ENCODE results near the gene ANKRD36. TPM values are rescaled to one million over a fixed set of nuclear protein-coding genes. Genes with fewer than 3 reads are reported as not detected.
A peak's percentile ranks its signal among the peaks of the same experiment; 100 is the strongest.
"Not testable (repeated sequence)": the region's sequence is repeated elsewhere in the genome, so short reads cannot be mapped to it uniquely, and the experiment has no call there.

ANKRD36 gene
- total and polyA plus RNA-seq, 2 of the 13 experiments (the other 11 are each of a cell fraction or from before 2014, with no cell fraction given) = 6.4 to 27.3 TPM

DNA sequence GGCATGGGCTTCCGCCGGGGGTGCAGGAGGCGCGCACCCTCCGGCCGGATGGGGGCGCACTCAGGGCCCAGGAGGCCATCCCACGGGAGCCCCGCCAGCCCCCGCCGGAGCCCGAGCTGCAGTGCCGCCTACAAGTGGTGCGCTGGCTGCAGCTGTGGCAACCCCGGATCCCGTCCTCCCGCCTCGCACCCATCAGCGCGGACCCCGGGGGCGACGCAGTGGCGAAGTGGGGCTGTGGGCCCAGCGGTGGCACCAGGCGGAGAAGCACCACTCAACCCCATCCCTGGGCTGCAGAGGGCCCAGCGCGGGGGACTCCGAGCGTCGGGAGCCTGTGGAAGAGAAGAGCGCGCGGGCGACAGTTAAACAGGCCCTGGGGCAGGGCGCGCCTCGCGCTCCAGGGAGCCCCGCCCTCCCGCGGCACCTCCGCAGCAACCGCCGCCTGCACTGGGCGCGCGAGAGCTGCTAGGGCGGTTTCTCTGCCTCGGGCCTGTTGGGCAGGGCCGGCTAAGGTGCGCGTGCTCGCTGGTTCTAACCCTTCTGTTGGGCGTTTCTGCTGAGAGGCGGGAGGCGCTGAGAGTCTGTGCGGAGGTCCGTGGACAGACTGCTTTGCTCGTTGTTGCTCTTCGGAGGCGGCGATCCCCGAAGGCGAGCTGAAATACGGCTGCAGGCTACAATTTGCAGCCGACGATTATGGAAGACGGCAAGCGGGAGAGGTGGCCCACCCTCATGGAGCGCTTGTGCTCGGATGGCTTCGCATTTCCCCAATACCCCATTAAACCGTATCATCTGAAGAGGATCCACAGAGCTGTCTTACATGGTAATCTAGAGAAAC is at the start of gene ANKRD36 (continued):
- TF ChIP-seq, protein P1, sequence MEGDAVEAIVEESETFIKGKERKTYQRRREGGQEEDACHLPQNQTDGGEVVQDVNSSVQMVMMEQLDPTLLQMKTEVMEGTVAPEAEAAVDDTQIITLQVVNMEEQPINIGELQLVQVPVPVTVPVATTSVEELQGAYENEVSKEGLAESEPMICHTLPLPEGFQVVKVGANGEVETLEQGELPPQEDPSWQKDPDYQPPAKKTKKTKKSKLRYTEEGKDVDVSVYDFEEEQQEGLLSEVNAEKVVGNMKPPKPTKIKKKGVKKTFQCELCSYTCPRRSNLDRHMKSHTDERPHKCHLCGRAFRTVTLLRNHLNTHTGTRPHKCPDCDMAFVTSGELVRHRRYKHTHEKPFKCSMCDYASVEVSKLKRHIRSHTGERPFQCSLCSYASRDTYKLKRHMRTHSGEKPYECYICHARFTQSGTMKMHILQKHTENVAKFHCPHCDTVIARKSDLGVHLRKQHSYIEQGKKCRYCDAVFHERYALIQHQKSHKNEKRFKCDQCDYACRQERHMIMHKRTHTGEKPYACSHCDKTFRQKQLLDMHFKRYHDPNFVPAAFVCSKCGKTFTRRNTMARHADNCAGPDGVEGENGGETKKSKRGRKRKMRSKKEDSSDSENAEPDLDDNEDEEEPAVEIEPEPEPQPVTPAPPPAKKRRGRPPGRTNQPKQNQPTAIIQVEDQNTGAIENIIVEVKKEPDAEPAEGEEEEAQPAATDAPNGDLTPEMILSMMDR (CRISPR knock-in tag; IDR thresholded peaks at IDR 0.05) = peak; percentile 80
- TF ChIP-seq HOXA3 (CRISPR knock-in tag; IDR thresholded peaks at IDR 0.05) (peak; percentile 56), SP5 (CRISPR knock-in tag; IDR thresholded peaks at IDR 0.05; ENCODE audit: borderline replicate concordance, low read depth) (0 out of 2 replicates have a peak, but pooled peaks have one; percentile 19), ISX (CRISPR knock-in tag; conservative IDR thresholded peaks at IDR 0.05) (0 out of 2 replicates have a peak, but pooled peaks have one; percentile 53), ZNF672 (CRISPR knock-in tag; IDR thresholded peaks at IDR 0.05) (0 out of 2 replicates have a peak, but pooled peaks have one; percentile 53), ZNF724P (CRISPR knock-in tag; IDR thresholded peaks at IDR 0.05; ENCODE audit: borderline replicate concordance) (peak; percentile 91), ZSCAN12 (CRISPR knock-in tag; IDR thresholded peaks at IDR 0.05) (peak; percentile 18; the same call in 1 of the 2 replicates), ZBTB8A (CRISPR knock-in tag; IDR thresholded peaks at IDR 0.05; ENCODE audit: borderline replicate concordance, low read depth) (0 out of 2 replicates have a peak, but pooled peaks have one; percentile 44), SOX13 (CRISPR knock-in tag; conservative IDR thresholded peaks at IDR 0.05 in 1 of 2, IDR thresholded peaks at IDR 0.05 in 1 of 2) (peak in 1 of 2 experiments; percentile 10; a peak in 1 of 4 replicates), ZNF776 (CRISPR knock-in tag; IDR thresholded peaks at IDR 0.05) (peak; percentile 95), HMG20B (CRISPR knock-in tag; conservative IDR thresholded peaks at IDR 0.05) (0 out of 2 replicates have a peak, but pooled peaks have one; percentile 22), ZNF780A (CRISPR knock-in tag; IDR thresholded peaks at IDR 0.05) (peak; percentile 74; the same call in 1 of the 2 replicates), RAD21 (CRISPR knock-in tag; IDR thresholded peaks at IDR 0.05) (peak; percentile 37), ZFP82 (CRISPR knock-in tag; IDR thresholded peaks at IDR 0.05; ENCODE audit: borderline replicate concordance) (peak; percentile 93; the same call in 1 of the 2 replicates), DNMT1 (CRISPR knock-in tag; IDR thresholded peaks at IDR 0.05) (peak; percentile 87; the same call in 1 of the 2 replicates), ZNF713 (CRISPR knock-in tag; IDR thresholded peaks at IDR 0.05) (peak; percentile 69; the same call in 1 of the 2 replicates), ZNF451 (CRISPR knock-in tag; IDR thresholded peaks at IDR 0.05) (peak; percentile 83), ZBTB7B (CRISPR knock-in tag; IDR thresholded peaks at IDR 0.05) (peak; percentile 18; the same call in 1 of the 2 replicates)
- TF ChIP-seq SOX13 (IDR thresholded peaks at IDR 0.05) = not testable (repeated sequence)
- TF ChIP-seq, protein P2, sequence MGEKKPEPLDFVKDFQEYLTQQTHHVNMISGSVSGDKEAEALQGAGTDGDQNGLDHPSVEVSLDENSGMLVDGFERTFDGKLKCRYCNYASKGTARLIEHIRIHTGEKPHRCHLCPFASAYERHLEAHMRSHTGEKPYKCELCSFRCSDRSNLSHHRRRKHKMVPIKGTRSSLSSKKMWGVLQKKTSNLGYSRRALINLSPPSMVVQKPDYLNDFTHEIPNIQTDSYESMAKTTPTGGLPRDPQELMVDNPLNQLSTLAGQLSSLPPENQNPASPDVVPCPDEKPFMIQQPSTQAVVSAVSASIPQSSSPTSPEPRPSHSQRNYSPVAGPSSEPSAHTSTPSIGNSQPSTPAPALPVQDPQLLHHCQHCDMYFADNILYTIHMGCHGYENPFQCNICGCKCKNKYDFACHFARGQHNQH (CRISPR knock-in tag; IDR thresholded peaks at IDR 0.05) = peak; percentile 52; the same call in 1 of the 2 replicates
- TF ChIP-seq, protein P3, sequence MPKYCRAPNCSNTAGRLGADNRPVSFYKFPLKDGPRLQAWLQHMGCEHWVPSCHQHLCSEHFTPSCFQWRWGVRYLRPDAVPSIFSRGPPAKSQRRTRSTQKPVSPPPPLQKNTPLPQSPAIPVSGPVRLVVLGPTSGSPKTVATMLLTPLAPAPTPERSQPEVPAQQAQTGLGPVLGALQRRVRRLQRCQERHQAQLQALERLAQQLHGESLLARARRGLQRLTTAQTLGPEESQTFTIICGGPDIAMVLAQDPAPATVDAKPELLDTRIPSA (CRISPR knock-in tag; IDR thresholded peaks at IDR 0.05; ENCODE audit: borderline replicate concordance) = peak; percentile 59; the same call in 1 of the 2 replicates
- TF ChIP-seq, protein P4, sequence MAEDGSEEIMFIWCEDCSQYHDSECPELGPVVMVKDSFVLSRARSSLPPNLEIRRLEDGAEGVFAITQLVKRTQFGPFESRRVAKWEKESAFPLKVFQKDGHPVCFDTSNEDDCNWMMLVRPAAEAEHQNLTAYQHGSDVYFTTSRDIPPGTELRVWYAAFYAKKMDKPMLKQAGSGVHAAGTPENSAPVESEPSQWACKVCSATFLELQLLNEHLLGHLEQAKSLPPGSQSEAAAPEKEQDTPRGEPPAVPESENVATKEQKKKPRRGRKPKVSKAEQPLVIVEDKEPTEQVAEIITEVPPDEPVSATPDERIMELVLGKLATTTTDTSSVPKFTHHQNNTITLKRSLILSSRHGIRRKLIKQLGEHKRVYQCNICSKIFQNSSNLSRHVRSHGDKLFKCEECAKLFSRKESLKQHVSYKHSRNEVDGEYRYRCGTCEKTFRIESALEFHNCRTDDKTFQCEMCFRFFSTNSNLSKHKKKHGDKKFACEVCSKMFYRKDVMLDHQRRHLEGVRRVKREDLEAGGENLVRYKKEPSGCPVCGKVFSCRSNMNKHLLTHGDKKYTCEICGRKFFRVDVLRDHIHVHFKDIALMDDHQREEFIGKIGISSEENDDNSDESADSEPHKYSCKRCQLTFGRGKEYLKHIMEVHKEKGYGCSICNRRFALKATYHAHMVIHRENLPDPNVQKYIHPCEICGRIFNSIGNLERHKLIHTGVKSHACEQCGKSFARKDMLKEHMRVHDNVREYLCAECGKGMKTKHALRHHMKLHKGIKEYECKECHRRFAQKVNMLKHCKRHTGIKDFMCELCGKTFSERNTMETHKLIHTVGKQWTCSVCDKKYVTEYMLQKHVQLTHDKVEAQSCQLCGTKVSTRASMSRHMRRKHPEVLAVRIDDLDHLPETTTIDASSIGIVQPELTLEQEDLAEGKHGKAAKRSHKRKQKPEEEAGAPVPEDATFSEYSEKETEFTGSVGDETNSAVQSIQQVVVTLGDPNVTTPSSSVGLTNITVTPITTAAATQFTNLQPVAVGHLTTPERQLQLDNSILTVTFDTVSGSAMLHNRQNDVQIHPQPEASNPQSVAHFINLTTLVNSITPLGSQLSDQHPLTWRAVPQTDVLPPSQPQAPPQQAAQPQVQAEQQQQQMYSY (CRISPR knock-in tag; IDR thresholded peaks at IDR 0.05) = peak; percentile 51; the same call in 1 of the 2 replicates

Measured in HepG2 (cell line).